GM12873 (cell line): ENCODE data around the gene CTNND2.

Experiments used
- TF ChIP-seq, protein P1 (sequence below): IDR thresholded peaks from 2 replicates; pipeline ENCODE4 v1.5.1; 2012; ENCODE audit warnings: low read depth, mild to moderate bottlenecking, moderate library complexity, low read length, control low read depth; ENCODE audit not compliant: insufficient read depth; ENCODE audit errors: missing control alignments

Gene CTNND2

GRCh38 chr5:11310158-11310557 lies 594.1 kb downstream of the CTNND2 start:
- TF ChIP-seq, protein P1, sequence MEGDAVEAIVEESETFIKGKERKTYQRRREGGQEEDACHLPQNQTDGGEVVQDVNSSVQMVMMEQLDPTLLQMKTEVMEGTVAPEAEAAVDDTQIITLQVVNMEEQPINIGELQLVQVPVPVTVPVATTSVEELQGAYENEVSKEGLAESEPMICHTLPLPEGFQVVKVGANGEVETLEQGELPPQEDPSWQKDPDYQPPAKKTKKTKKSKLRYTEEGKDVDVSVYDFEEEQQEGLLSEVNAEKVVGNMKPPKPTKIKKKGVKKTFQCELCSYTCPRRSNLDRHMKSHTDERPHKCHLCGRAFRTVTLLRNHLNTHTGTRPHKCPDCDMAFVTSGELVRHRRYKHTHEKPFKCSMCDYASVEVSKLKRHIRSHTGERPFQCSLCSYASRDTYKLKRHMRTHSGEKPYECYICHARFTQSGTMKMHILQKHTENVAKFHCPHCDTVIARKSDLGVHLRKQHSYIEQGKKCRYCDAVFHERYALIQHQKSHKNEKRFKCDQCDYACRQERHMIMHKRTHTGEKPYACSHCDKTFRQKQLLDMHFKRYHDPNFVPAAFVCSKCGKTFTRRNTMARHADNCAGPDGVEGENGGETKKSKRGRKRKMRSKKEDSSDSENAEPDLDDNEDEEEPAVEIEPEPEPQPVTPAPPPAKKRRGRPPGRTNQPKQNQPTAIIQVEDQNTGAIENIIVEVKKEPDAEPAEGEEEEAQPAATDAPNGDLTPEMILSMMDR: no peak

- TF ChIP-seq, protein P1: no peak
Measured at GRCh38 chr5:11306365-11306764, 597.9 kb downstream of the CTNND2 start.

- TF ChIP-seq, protein P1: no peak
Measured at GRCh38 chr5:11305245-11305644, 599.0 kb downstream of the CTNND2 start.

GRCh38 chr5:11304641-11305040 lies 599.6 kb downstream of the CTNND2 start:
- TF ChIP-seq, protein P1: no peak

- TF ChIP-seq, protein P1: no peak
Measured at GRCh38 chr5:11302663-11303062, 601.6 kb downstream of the CTNND2 start.

- TF ChIP-seq, protein P1: no peak
Measured at GRCh38 chr5:11301171-11301570, 603.1 kb downstream of the CTNND2 start.

DNA sequence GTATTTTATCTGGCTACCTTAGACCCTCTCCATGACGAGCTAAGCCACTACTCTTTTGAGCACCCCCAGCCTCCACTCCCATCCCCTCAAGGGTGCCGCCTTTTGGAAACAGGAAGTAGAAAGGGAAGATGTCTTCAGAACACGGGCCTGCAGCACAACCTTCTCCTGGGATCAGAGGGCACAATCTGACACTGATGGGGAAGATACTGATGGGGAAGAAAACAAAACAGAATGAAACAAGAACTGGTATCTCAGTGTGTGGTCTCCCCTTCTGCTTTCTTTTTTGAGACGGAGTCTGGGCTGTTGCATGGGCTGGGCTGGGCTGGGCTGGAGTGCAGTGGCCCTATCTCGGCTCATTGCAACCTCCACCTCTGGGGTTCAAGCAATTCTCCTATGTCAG lies 603.5 kb downstream of the CTNND2 start:
- TF ChIP-seq, protein P1: no peak

- TF ChIP-seq, protein P1: no peak
Measured at GRCh38 chr5:11298877-11299276, 605.4 kb downstream of the CTNND2 start.
